MCF 10A (cell line): Measurements from ENCODE around the gene KCNMA1. TPM values are rescaled to one million over a fixed set of nuclear protein-coding genes. Genes with fewer than 3 reads are reported as not detected.

ENCODE experiments used
- BruUV-seq: library from RNA; stranded (reverse); fragments of 400-500 nt; replicated peaks from 2 replicates; lab custom pipeline; 2021; lab: Mats Ljungman, UMichigan
- CTCF ChIA-PET: fragments of 300-600 bp; sonication (Branson Sonifier 250); formaldehyde crosslinking; extraction: SDS; loops from one replicate; lab custom pipeline; 2021; ENCODE audit warnings: antibody characterized with exemption, inconsistent platforms; lab: Yijun Ruan, JAX
- POLR2A ChIA-PET: fragments of 300-600, 350-650 bp; sonication (Branson Sonifier 250); formaldehyde crosslinking; extraction: SDS; loops from one replicate; lab custom pipeline; 2020; ENCODE audit warnings: antibody characterized with exemption, inconsistent platforms; lab: Yijun Ruan, JAX
- DNase-seq: peaks from one replicate; pipeline ENCODE4 v3.0.0-alpha.2; 2018; ENCODE audit not compliant: unreplicated experiment
- H3K27ac Mint-ChIP-seq: one replicate; pipeline ENCODE4 v1.8.0; 2022; ENCODE audit warnings: mild to moderate bottlenecking, low read depth, mixed read lengths; ENCODE audit not compliant: unreplicated experiment
- H3K27me3 Mint-ChIP-seq: one replicate; pipeline ENCODE4 v1.8.0; 2022; ENCODE audit warnings: mixed read lengths; ENCODE audit not compliant: insufficient read depth, unreplicated experiment
- H3K36me3 Mint-ChIP-seq: one replicate; pipeline ENCODE4 v1.8.0; 2022; ENCODE audit warnings: mild to moderate bottlenecking, moderate library complexity, mixed read lengths; ENCODE audit not compliant: insufficient read depth, unreplicated experiment
- H3K4me1 Mint-ChIP-seq: one replicate; pipeline ENCODE4 v1.8.0; 2022; ENCODE audit warnings: mixed read lengths; ENCODE audit not compliant: insufficient read depth, unreplicated experiment
- H3K4me3 Mint-ChIP-seq: one replicate; pipeline ENCODE4 v1.8.0; 2022; ENCODE audit warnings: mild to moderate bottlenecking, moderate library complexity, mixed read lengths; ENCODE audit not compliant: unreplicated experiment
- H3K9me3 Mint-ChIP-seq: one replicate; pipeline ENCODE4 v1.8.0; 2022; ENCODE audit warnings: mixed read lengths; ENCODE audit not compliant: unreplicated experiment
- intact Hi-C: fragments of 100-400 bp; cut with micrococcal nuclease; formaldehyde crosslinking; loops from 2 replicates; pipeline ENCODE4 v1.14.1; 2022
- total RNA-seq: library from RNA; stranded (reverse); gene quantifications from 2 replicates; pipeline ENCODE4 v1.2.3, GENCODE V29; 2022
- TF ChIP-seq, protein P1 (sequence below): fragments of 200-600 bp; IDR thresholded peaks from one replicate; pipeline ENCODE4 v1.8.0; 2022; ENCODE audit warnings: antibody characterized with exemption, mild to moderate bottlenecking; ENCODE audit not compliant: unreplicated experiment

Gene KCNMA1
- total RNA-seq, 1 experiment from 2014 or later, result 7.5 TPM

DNA sequence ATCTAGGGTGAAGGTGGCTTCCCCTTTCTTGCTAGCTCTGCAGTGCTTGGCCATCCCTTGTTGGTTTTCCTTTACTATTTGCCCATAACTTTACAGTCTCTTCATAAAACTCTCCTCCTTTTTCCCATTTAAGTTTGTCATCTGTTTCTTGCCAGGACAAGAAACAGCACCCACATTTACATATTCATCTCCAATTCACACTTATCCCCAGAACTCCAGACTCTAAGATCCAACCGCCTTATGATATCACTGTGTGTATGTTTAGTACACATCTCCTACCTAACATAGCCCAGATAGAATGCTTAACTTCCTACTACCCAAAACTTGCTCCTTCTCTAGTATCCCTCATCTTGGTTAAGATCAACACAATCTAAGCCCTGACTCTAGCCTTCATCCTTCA lies 622.2 kb downstream of the KCNMA1 start:
- TF ChIP-seq, protein P1, sequence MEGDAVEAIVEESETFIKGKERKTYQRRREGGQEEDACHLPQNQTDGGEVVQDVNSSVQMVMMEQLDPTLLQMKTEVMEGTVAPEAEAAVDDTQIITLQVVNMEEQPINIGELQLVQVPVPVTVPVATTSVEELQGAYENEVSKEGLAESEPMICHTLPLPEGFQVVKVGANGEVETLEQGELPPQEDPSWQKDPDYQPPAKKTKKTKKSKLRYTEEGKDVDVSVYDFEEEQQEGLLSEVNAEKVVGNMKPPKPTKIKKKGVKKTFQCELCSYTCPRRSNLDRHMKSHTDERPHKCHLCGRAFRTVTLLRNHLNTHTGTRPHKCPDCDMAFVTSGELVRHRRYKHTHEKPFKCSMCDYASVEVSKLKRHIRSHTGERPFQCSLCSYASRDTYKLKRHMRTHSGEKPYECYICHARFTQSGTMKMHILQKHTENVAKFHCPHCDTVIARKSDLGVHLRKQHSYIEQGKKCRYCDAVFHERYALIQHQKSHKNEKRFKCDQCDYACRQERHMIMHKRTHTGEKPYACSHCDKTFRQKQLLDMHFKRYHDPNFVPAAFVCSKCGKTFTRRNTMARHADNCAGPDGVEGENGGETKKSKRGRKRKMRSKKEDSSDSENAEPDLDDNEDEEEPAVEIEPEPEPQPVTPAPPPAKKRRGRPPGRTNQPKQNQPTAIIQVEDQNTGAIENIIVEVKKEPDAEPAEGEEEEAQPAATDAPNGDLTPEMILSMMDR, result no peak
- no peaks in the 10 kb centered on the region for H3K9me3 Mint-ChIP-seq
- H3K27ac Mint-ChIP-seq, result no peak overlapping the region
- no peaks in the 10 kb centered on the region for H3K27me3 Mint-ChIP-seq
- no peak overlapping the region for H3K4me3 Mint-ChIP-seq
- BruUV-seq, result no TSS peak
- H3K36me3 Mint-ChIP-seq, result no peaks in the 10 kb centered on the region
- no peaks in the 10 kb centered on the region for H3K4me1 Mint-ChIP-seq
- DNase-seq, result no peak
- POLR2A ChIA-PET, result no interaction called here
- intact Hi-C loops, result no loop called here
- CTCF ChIA-PET, result interaction anchor here (4.1 kb wide), 1 partner anchor 10 kb away, joined by 14 read pairs; no protein-coding TSS in a partner anchor

DNA sequence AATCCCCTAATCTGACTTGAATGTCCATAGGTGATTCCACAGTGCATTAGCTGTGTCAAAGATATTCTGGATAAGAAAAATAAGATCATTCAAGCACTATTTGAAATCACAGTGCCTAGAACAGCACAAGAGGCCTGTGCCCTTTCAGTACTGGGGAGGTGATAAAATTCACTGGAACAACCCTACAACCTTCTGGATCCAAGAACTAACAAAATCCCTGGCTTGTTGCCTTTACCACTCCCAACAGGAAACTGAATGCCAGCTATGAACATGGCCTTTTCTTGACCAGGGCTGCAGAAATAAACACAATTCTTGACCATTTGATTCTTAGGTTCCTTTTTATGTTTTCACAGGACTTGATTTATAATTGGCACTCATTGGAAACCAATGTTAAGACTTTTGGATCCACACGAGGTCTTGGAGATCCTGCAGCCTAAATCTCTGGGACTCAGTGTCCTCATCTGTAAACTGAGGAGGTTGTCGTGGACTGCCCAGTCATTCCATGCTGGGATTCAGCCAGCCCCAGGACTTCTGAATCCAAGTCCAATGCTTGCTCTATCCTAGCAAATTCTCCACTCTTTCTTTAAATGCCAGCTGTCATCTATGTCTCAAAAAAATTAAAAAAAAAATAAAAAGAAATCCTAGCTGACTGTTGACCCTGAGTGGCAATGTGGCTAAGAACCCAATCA lies 624.7 kb downstream of the KCNMA1 start:
- CTCF ChIA-PET, result interaction anchor here (0.6 to 4.1 kb wide), 2 partner anchors 8 to 68 kb away, joined by 3 to 14 read pairs; no protein-coding TSS in a partner anchor
- intact Hi-C loops, result no loop called here
- no peak overlapping the region for H3K27ac Mint-ChIP-seq

DNA sequence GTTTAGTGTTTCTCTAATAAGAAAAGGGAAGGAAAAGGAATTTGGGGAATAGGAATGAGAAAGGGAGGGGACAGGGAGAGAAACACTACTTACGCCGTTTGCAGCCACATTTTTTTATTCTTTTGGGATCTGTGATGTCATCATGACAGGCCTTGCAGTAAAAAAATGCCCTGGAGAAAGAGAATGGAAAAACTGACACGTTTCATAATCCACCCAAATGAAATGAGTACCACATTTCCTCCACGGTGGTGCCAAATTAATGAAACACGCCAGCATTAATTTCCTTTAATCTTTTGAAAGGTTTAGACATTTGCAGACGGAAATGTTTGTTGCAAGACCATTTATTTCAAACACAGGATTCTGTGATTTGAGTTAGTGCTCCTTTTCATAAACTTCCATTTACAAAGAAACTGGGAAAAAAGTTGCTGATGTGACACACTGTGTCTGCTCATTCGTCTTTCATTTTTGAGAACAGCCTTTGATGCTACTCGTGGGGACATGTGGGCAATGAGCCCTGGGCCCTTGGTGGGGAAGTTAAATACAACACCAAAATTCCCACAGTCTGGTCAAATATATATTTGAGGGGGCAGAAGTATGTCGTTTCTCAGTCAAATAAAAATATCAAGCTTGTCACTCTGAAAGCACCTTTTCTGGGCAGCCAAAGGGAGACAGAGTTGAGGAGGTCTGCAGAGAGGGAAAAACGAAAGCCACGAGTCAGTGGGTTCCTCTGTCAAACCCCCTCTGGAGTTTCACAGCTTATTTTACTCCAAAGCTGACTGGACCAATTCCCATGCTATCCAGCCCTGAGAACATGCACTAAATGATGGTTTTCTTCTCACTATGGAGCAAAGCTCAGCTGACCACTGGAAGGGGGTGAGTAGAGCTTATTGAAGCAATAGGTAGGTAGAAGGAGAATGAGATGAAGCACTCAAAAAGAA lies 625.5 kb downstream of the KCNMA1 start:
- TF ChIP-seq, protein P1, result no peak
- CTCF ChIA-PET, result interaction anchor here (0.5 kb wide), 1 partner anchor 21 kb away, joined by 3 read pairs; no protein-coding TSS in a partner anchor
- POLR2A ChIA-PET, result no interaction called here
- Mint-ChIP-seq H3K36me3 (no peaks in the 10 kb centered on the region), H3K4me3 (no peak overlapping the region), H3K9me3 (no peaks in the 10 kb centered on the region), H3K27me3 (no peaks in the 10 kb centered on the region), H3K27ac (no peak overlapping the region), H3K4me1 (peaks cover 7% of the 10 kb centered on the region)
- intact Hi-C loops, result no loop called here
- no TSS peak for BruUV-seq
- no peak for DNase-seq

More for the DNA sequence above, 624.7 kb downstream of the KCNMA1 start:
- Mint-ChIP-seq H3K4me1 (peaks cover under 1% of the 10 kb centered on the region), H3K4me3 (no peak overlapping the region), H3K9me3 (no peaks in the 10 kb centered on the region), H3K36me3 (no peaks in the 10 kb centered on the region), H3K27me3 (no peaks in the 10 kb centered on the region)
- no TSS peak for BruUV-seq
- DNase-seq, result no peak
- TF ChIP-seq, protein P1, result no peak
- POLR2A ChIA-PET, result no interaction called here

DNA sequence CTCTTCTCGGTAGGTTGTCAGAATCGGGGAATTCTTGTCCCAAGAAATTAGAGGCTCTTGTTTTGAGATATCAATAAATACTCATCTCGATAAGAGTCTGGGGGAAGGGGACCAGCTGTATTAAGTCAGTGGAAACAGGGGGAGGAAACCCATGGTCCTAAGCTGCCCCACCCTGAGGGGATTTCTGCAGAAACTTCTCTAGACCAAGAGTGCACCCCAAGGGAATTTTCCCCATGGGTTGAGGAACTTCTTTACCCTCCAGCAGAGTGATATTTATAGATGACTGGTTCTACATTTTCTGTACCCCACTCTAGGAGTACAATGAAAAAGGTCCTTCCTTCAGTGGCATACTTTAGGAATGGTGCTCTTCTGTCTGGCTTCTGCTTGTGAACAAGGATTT lies 627.2 kb downstream of the KCNMA1 start:
- no peaks in the 10 kb centered on the region for H3K36me3 Mint-ChIP-seq
- TF ChIP-seq, protein P1, result no peak
- no peak overlapping the region for H3K4me3 Mint-ChIP-seq
- CTCF ChIA-PET, result interaction anchor here (0.5 kb wide), 1 partner anchor 167 kb away, joined by 3 read pairs; no protein-coding TSS in a partner anchor
- no peak overlapping the region for H3K27ac Mint-ChIP-seq
- H3K4me1 Mint-ChIP-seq, result peaks cover 13% of the 10 kb centered on the region
- intact Hi-C loops, result no loop called here
- BruUV-seq, result no TSS peak
- DNase-seq, result no peak
- POLR2A ChIA-PET, result no interaction called here
- no peaks in the 10 kb centered on the region for H3K9me3 Mint-ChIP-seq
- no peaks in the 10 kb centered on the region for H3K27me3 Mint-ChIP-seq
